ACC112 (cell line): ENCODE results near the gene PTS.

ENCODE experiments used
- H2AFZ ChIP-seq: fragments of 200-600 bp; sonication (generic); one replicate; pipeline ENCODE4 v1.6.0; 2017; ENCODE audit warnings: antibody characterized with exemption, low read length; ENCODE audit not compliant: unreplicated experiment
- H3K27ac ChIP-seq: fragments of 200-600 bp; sonication (generic); 2 replicates; pipeline ENCODE4 v1.5.1; 2014; ENCODE audit warnings: low read depth, mild to moderate bottlenecking, antibody characterized with exemption, low read length, moderate library complexity
- H3K27me3 ChIP-seq: fragments of 200-600 bp; sonication (generic); 2 replicates; pipeline ENCODE4 v1.6.1; 2014; ENCODE audit warnings: mild to moderate bottlenecking, antibody characterized with exemption, low read length, moderate library complexity, mixed read lengths; ENCODE audit not compliant: insufficient read depth
- H3K36me3 ChIP-seq: fragments of 200-600 bp; sonication (generic); 2 replicates; pipeline ENCODE4 v1.6.1; 2016; ENCODE audit warnings: mild to moderate bottlenecking, antibody characterized with exemption, low read length, moderate library complexity, mixed read lengths; ENCODE audit not compliant: insufficient read depth
- H3K4me1 ChIP-seq: fragments of 200-600 bp; sonication (generic); one replicate; pipeline ENCODE4 v1.6.1; 2016; ENCODE audit warnings: low read length, mixed read lengths; ENCODE audit not compliant: insufficient read depth, unreplicated experiment, control insufficient read depth
- H3K4me3 ChIP-seq: fragments of 200-600 bp; sonication (generic); 2 replicates; pipeline ENCODE4 v1.5.1; 2014; ENCODE audit warnings: mild to moderate bottlenecking, low read depth, low read length
- H3K79me2 ChIP-seq: fragments of 200-600 bp; sonication (generic); one replicate; pipeline ENCODE4 v1.6.0; 2016; ENCODE audit warnings: low read length; ENCODE audit not compliant: control insufficient read depth, unreplicated experiment, insufficient read depth

Gene PTS

GRCh38 chr11:112277029-112277428 is 50.8 kb downstream of the PTS start:
- no peak overlapping the region for H3K27ac ChIP-seq
- no peak overlapping the region for H3K4me3 ChIP-seq
- H2AFZ ChIP-seq: no peak overlapping the region
- H3K79me2 ChIP-seq: no peaks in the 10 kb centered on the region
- H3K4me1 ChIP-seq: no peaks in the 10 kb centered on the region
- peaks cover 6% of the 10 kb centered on the region; the same call in 1 of the 2 replicates for H3K27me3 ChIP-seq
- no peaks in the 10 kb centered on the region for H3K36me3 ChIP-seq

- no peaks in the 10 kb centered on the region for H3K36me3 ChIP-seq
- no peak overlapping the region for H3K4me3 ChIP-seq
- H3K27ac ChIP-seq: no peak overlapping the region
- no peaks in the 10 kb centered on the region for H3K4me1 ChIP-seq
- H2AFZ ChIP-seq: no peak overlapping the region
- H3K27me3 ChIP-seq: peaks cover 15% of the 10 kb centered on the region; the same call in 1 of the 2 replicates
- H3K79me2 ChIP-seq: no peaks in the 10 kb centered on the region
These were observed 51.7 kb downstream of the PTS start for GRCh38 chr11:112277941-112278340.

GRCh38 chr11:112278803-112279202 is 52.6 kb downstream of the PTS start:
- H3K79me2 ChIP-seq: no peaks in the 10 kb centered on the region
- no peaks in the 10 kb centered on the region for H3K36me3 ChIP-seq
- H3K27ac ChIP-seq: no peak overlapping the region
- H3K4me1 ChIP-seq: no peaks in the 10 kb centered on the region
- H3K27me3 ChIP-seq: peaks cover 15% of the 10 kb centered on the region; the same call in 1 of the 2 replicates
- H3K4me3 ChIP-seq: no peak overlapping the region
- H2AFZ ChIP-seq: no peak overlapping the region

GRCh38 chr11:112279901-112280267 is 53.7 kb downstream of the PTS start:
- Histone ChIP-seq H3K27ac (no peak overlapping the region), H3K4me3 (peak overlapping the region; percentile 78), H3K79me2 (no peaks in the 10 kb centered on the region), H2AFZ (peak overlapping the region; percentile 98), H3K27me3 (peaks cover 15% of the 10 kb centered on the region; the same call in 1 of the 2 replicates), H3K4me1 (no peaks in the 10 kb centered on the region), H3K36me3 (no peaks in the 10 kb centered on the region)

GRCh38 chr11:112280268-112281126 is 54.3 kb downstream of the PTS start:
- no peaks in the 10 kb centered on the region for H3K4me1 ChIP-seq
- H3K27ac ChIP-seq: no peak overlapping the region
- no peaks in the 10 kb centered on the region for H3K36me3 ChIP-seq
- no peaks in the 10 kb centered on the region for H3K79me2 ChIP-seq
- peaks cover 10% of the 10 kb centered on the region; the same call in 1 of the 2 replicates for H3K27me3 ChIP-seq
- H3K4me3 ChIP-seq: peak overlapping the region; percentile 78
- peak overlapping the region; percentile 98 for H2AFZ ChIP-seq

GRCh38 chr11:112281726-112282125 is 55.5 kb downstream of the PTS start:
- H3K27me3 ChIP-seq: peaks cover 14% of the 10 kb centered on the region; the same call in 1 of the 2 replicates
- peaks cover 4% of the 10 kb centered on the region for H3K4me1 ChIP-seq
- H3K79me2 ChIP-seq: no peaks in the 10 kb centered on the region
- H3K27ac ChIP-seq: no peak overlapping the region
- no peak overlapping the region for H3K4me3 ChIP-seq
- no peak overlapping the region for H2AFZ ChIP-seq
- no peaks in the 10 kb centered on the region for H3K36me3 ChIP-seq
